H1 (cell line): ENCODE measurements around the gene TBC1D32.

Experiments used
- CEBPB ChIP-seq: IDR thresholded peaks from 2 replicates; pipeline ENCODE4 v1.6.1; 2012; ENCODE audit warnings: low read depth, low read length
- EZH2 ChIP-seq: fragments of 200-600 bp; sonication (generic); IDR thresholded peaks from 2 replicates; pipeline ENCODE4 v1.7.1; 2012; ENCODE audit warnings: low read depth, mild to moderate bottlenecking, moderate library complexity, low read length, inconsistent platforms; ENCODE audit not compliant: severe bottlenecking
- JUND ChIP-seq: IDR thresholded peaks from 2 replicates; pipeline ENCODE4 v1.6.1; 2011; ENCODE audit warnings: mild to moderate bottlenecking, improper control_type of control experiment, low read length
- MAFK ChIP-seq: IDR thresholded peaks from 2 replicates; pipeline ENCODE4 v1.6.1; 2012; ENCODE audit warnings: low read depth, mild to moderate bottlenecking, improper control_type of control experiment, low read length
- POLR2A ChIP-seq, 2 experiments: IDR thresholded peaks; 1 replicate in 1 of 2; 2 replicates in 1 of 2; pipeline ENCODE4 v1.6.1; 2011; ENCODE audit warnings: low read depth in 2 of 2, low read length in 2 of 2, mild to moderate bottlenecking in 2 of 2; ENCODE audit errors: control extremely low read depth in 1 of 2
- RAD21 ChIP-seq, 2 experiments: IDR thresholded peaks in 1 of 2; conservative IDR thresholded peaks in 1 of 2; 2 replicates each; pipeline ENCODE4 v1.6.1; 2011; ENCODE audit warnings: low read depth in 2 of 2, low read length in 2 of 2, improper control_type of control experiment in 1 of 2, inconsistent platforms in 1 of 2, mild to moderate bottlenecking in 1 of 2, moderate library complexity in 1 of 2
- ZNF274 ChIP-seq: IDR thresholded peaks from 2 replicates; pipeline ENCODE4 v1.7.0; 2012; ENCODE audit warnings: low read length, borderline replicate concordance; ENCODE audit errors: extremely low read depth
- TF ChIP-seq, protein P1 (sequence below), 3 experiments: IDR thresholded peaks; 1 replicate in 2 of 3; 2 replicates in 1 of 3; pipeline versions ENCODE4 v1.5.1 to v1.6.1; 2011; ENCODE audit warnings: low read length in 3 of 3, mild to moderate bottlenecking in 3 of 3, inconsistent platforms in 2 of 3, low read depth in 1 of 3, moderate library complexity in 1 of 3; ENCODE audit not compliant: insufficient read depth in 1 of 3; ENCODE audit errors: control extremely low read depth in 1 of 3

DNA sequence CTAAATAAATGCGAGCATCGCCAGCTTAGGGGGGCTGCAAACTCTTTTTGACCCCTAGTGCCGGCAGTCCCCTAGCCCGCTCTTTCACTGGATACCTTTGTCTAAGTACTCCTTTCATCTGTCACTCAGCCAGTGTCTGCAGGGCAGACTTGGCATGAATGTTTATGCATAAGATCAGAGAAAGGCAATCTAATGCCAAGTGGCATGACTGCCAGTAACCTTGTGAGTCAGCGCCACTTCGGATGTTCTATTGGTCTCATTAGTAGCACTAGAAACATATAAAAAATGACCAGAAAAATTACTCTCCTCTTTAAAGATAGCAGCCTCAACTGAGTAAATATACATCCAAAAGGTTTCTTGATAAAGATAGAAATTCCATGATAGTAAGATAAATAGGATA, 192.2 kb downstream of the TBC1D32 start:
- TF ChIP-seq, protein P1, sequence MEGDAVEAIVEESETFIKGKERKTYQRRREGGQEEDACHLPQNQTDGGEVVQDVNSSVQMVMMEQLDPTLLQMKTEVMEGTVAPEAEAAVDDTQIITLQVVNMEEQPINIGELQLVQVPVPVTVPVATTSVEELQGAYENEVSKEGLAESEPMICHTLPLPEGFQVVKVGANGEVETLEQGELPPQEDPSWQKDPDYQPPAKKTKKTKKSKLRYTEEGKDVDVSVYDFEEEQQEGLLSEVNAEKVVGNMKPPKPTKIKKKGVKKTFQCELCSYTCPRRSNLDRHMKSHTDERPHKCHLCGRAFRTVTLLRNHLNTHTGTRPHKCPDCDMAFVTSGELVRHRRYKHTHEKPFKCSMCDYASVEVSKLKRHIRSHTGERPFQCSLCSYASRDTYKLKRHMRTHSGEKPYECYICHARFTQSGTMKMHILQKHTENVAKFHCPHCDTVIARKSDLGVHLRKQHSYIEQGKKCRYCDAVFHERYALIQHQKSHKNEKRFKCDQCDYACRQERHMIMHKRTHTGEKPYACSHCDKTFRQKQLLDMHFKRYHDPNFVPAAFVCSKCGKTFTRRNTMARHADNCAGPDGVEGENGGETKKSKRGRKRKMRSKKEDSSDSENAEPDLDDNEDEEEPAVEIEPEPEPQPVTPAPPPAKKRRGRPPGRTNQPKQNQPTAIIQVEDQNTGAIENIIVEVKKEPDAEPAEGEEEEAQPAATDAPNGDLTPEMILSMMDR (IDR thresholded peaks at IDR 0.05; ENCODE audit: control extremely low read depth in 1 of 3, insufficient read depth in 1 of 3, low read depth in 1 of 3, low read length in 3 of 3) = no peak
- TF ChIP-seq EZH2 (no peak), MAFK (no peak), RAD21 (IDR thresholded peaks at IDR 0.05 in 1 of 2, conservative IDR thresholded peaks at IDR 0.05 in 1 of 2; ENCODE audit: low read depth in 2 of 2, low read length in 2 of 2) (no peak), ZNF274 (no peak), POLR2A (IDR thresholded peaks at IDR 0.05; ENCODE audit: control extremely low read depth in 1 of 2, low read depth in 2 of 2, low read length in 2 of 2) (no peak), CEBPB (no peak), JUND (no peak)
